Loucy (cell line): ENCODE measurements around the gene PHYHD1.

Experiments
- EZH2phosphoT487 ChIP-seq: fragments of 200-600 bp; IDR thresholded peaks from 2 replicates; pipeline ENCODE4 v1.6.1; 2018; ENCODE audit warnings: antibody characterized with exemption, mild to moderate bottlenecking, moderate library complexity, borderline replicate concordance
- TF ChIP-seq, protein P1 (sequence below): fragments of 200-600 bp; sonication (generic); conservative IDR thresholded peaks from 2 replicates; pipeline ENCODE4 v1.5.1; 2014; ENCODE audit warnings: mild to moderate bottlenecking, antibody characterized with exemption, low read length

DNA sequence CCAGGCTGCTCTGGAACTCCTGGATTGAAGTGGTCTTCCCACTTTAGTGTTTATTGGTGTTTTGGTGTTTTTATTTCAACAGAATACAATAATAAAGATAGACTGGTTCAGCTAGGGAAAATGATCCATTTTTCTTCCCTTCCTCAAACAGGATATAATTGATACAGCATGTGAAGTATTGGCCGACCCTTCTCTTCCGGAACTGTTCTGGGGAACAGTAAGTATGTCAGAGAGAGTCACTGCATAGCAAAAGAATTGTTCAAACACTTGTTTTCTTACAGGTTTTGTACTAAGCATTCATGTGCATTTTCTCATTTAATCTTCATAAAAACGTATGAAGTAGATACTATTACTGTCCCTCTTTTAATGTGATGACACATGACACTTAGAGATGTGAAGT, 58.3 kb downstream of the PHYHD1 start:
- TF ChIP-seq, protein P1, sequence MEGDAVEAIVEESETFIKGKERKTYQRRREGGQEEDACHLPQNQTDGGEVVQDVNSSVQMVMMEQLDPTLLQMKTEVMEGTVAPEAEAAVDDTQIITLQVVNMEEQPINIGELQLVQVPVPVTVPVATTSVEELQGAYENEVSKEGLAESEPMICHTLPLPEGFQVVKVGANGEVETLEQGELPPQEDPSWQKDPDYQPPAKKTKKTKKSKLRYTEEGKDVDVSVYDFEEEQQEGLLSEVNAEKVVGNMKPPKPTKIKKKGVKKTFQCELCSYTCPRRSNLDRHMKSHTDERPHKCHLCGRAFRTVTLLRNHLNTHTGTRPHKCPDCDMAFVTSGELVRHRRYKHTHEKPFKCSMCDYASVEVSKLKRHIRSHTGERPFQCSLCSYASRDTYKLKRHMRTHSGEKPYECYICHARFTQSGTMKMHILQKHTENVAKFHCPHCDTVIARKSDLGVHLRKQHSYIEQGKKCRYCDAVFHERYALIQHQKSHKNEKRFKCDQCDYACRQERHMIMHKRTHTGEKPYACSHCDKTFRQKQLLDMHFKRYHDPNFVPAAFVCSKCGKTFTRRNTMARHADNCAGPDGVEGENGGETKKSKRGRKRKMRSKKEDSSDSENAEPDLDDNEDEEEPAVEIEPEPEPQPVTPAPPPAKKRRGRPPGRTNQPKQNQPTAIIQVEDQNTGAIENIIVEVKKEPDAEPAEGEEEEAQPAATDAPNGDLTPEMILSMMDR: no peak
- TF ChIP-seq EZH2phosphoT487: no peak
